BE2C (cell line): Measurements from ENCODE around the gene DNAJC10.
"Not testable (repeated sequence)": the region's sequence is repeated elsewhere in the genome, so short reads cannot be mapped to it uniquely, and the experiment has no call there.

Experiments
- DNase-seq: peaks from one replicate; pipeline ENCODE4 v3.0.0-alpha.2; 2020
- H3K27me3 ChIP-seq: fragments of 250-450 bp; sonication (Bioruptor Pico); 2 replicates; pipeline ENCODE4 v1.5.1; 2020; ENCODE audit warnings: mild to moderate bottlenecking
- H3K36me3 ChIP-seq: fragments of 250-450 bp; sonication (Bioruptor Pico); 2 replicates; pipeline ENCODE4 v1.5.1; 2020; ENCODE audit warnings: mild to moderate bottlenecking
- H3K4me1 ChIP-seq: fragments of 250-450 bp; sonication (Bioruptor Pico); 2 replicates; pipeline ENCODE4 v1.5.1; 2020
- H3K4me3 ChIP-seq: 2 replicates; pipeline ENCODE4 v1.5.1; 2011; ENCODE audit warnings: low read depth, low read length
- H3K9me3 ChIP-seq: fragments of 250-450 bp; sonication (Bioruptor Pico); 2 replicates; pipeline ENCODE4 v1.5.1; 2020
- CTCF ChIP-seq: IDR thresholded peaks from 2 replicates; pipeline ENCODE4 v1.5.1; 2012; ENCODE audit warnings: mild to moderate bottlenecking, low read depth, low read length

The DNAJC10 gene

GRCh38 chr2:182680837-182681236 lies 35.2 kb upstream of the DNAJC10 start:
- no peak for DNase-seq
- Histone ChIP-seq H3K4me1 (no peaks in the 10 kb centered on the region), H3K4me3 (no peak overlapping the region), H3K9me3 (no peaks in the 10 kb centered on the region), H3K27me3 (no peaks in the 10 kb centered on the region), H3K36me3 (no peaks in the 10 kb centered on the region)
- no peak for TF ChIP-seq CTCF

- no peaks in the 10 kb centered on the region for H3K36me3 ChIP-seq
- no peaks in the 10 kb centered on the region for H3K9me3 ChIP-seq
- no peak for TF ChIP-seq CTCF
- no peak overlapping the region for H3K4me3 ChIP-seq
- no peaks in the 10 kb centered on the region for H3K4me1 ChIP-seq
- H3K27me3 ChIP-seq = no peaks in the 10 kb centered on the region
- no peak for DNase-seq
Observed at GRCh38 chr2:182682210-182682609, 33.8 kb upstream of the DNAJC10 start.

GRCh38 chr2:182685559-182685958 lies 30.5 kb upstream of the DNAJC10 start:
- no peak for TF ChIP-seq CTCF
- no peaks in the 10 kb centered on the region for H3K9me3 ChIP-seq
- H3K4me3 ChIP-seq = no peak overlapping the region
- DNase-seq = no peak
- no peaks in the 10 kb centered on the region for H3K36me3 ChIP-seq
- no peaks in the 10 kb centered on the region for H3K4me1 ChIP-seq
- no peaks in the 10 kb centered on the region for H3K27me3 ChIP-seq

- H3K4me1 ChIP-seq, H3K4me3 ChIP-seq, H3K27me3 ChIP-seq, H3K9me3 ChIP-seq, DNase-seq, H3K36me3 ChIP-seq: not testable (repeated sequence)
Observed at GRCh38 chr2:182686763-182687162, 29.3 kb upstream of the DNAJC10 start.

- TF ChIP-seq CTCF = no peak
- no peaks in the 10 kb centered on the region for H3K4me1 ChIP-seq
- no peaks in the 10 kb centered on the region for H3K36me3 ChIP-seq
- H3K4me3 ChIP-seq = no peak overlapping the region
- DNase-seq = no peak
- no peaks in the 10 kb centered on the region for H3K9me3 ChIP-seq
- H3K27me3 ChIP-seq = no peaks in the 10 kb centered on the region
Observed at GRCh38 chr2:182694189-182694588, 21.9 kb upstream of the DNAJC10 start.

GRCh38 chr2:182695776-182696175 lies 20.3 kb upstream of the DNAJC10 start:
- H3K36me3 ChIP-seq = no peaks in the 10 kb centered on the region
- no peak overlapping the region for H3K4me3 ChIP-seq
- H3K4me1 ChIP-seq = no peaks in the 10 kb centered on the region
- DNase-seq = no peak
- TF ChIP-seq CTCF = no peak
- no peaks in the 10 kb centered on the region for H3K27me3 ChIP-seq
- H3K9me3 ChIP-seq = no peaks in the 10 kb centered on the region

GRCh38 chr2:182698671-182699070 lies 17.4 kb upstream of the DNAJC10 start:
- no peaks in the 10 kb centered on the region for H3K9me3 ChIP-seq
- no peak for DNase-seq
- H3K4me1 ChIP-seq = no peaks in the 10 kb centered on the region
- H3K27me3 ChIP-seq = no peaks in the 10 kb centered on the region
- no peaks in the 10 kb centered on the region for H3K36me3 ChIP-seq
- no peak for TF ChIP-seq CTCF
- H3K4me3 ChIP-seq = no peak overlapping the region
